HG03066 (cell line): Measurements from ENCODE around the gene DNAH6.

Experiments
- ATAC-seq: cut with Tn5 transposase; IDR thresholded peaks from one replicate; pipeline ENCODE4 v1.9.1; 2021; ENCODE audit warnings: low read depth; ENCODE audit not compliant: unreplicated experiment

The DNAH6 gene

DNA sequence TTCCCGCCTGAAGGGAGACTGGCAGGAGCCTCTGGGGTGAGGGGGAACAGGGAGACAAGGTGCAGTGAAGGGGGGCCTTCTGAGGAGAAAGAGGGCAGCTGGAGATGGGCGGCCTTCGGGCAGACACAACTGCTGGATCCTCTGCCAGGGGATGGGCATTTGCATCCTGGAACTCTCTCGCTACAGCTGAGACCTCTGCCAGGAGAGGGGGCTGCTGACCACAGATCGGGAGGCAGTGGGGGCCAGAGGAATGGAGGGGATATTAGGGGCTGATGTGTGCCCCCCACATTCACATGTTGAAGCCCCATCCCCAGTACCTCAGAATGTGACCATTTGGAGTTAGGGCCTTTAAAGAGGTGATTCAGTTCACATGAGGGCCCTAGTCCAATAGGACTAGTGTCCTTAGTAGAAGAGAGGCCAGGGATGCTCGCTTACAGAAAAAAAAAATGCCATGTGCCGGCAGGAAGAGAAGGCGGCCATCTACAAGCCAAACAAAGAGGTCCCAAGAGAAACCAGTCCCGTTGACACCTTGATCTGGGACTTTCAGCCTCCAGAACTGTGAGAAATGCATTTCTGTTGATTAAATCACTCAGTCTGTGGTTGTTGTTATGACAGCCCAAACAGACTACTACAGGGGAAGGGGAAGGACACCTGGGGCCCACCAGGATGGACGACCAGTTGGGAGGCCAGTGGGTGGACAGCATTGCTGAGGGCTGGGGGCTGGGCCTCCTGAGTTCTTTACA is 314.6 kb downstream of the DNAH6 start:
- no peak for ATAC-seq

DNA sequence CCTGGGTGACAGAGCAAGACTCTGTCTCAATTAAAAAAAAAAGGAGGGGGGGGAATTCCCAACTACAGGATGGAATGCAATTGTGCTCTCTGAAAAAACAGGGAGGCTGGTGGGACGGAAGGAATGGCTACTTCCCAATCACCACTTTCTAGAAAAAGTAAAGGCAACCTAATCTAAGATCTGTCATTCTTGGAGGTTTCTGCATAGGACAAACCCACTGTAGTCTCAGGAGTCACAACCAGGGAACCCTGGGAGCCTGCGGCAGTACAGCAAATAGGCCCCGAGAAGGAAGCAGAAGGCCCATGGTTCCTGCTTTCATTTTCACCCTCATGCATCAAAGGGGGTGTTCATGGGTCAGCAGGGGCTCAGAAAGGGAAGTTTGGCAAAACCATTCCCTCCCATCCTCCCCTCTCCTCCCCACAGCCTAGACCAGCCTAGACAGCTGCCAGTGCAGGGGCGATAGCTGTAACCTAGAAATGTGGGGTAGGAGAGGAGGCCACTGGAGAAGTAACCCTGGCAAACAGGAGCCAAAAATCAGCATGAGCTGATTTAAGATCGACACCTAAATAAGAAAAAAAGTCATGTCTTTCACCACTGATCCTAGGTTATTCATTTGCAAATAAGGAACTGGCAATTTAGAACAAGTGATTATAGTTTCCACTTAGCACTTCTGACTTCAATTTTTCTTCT is 316.6 kb downstream of the DNAH6 start:
- peak; percentile 81 for ATAC-seq

DNA sequence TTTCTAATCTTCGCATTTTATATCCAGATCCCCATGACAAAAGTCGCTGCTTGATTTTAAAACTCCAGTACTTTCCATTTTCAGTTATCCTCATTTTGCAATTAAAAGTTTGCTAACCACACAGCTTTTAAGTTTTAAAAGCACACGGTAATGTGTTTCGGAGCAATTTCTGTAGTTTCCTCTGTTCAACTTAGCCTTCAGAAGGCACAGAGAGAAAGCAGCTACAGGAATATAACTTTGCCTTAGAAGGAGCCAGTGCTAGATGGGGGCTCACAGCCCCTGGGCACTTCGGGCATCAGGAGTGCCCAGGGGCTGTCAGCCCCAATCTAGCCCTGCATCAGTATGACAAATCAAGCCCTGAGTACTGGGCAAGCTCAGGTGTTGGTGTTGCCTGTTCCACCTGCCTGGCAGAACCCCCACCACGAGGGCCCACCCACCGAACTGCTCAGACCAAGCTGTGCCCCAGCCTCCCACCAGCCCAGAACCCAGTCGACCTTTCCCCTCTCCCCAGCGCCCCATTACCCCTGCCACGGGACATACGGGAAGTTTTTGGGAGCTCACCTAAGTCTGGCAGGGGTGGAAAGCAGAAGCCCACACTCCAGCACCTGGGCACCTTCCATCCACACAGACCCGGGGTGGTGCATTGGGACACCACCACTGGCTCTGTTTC is 317.3 kb downstream of the DNAH6 start:
- no peak for ATAC-seq

DNA sequence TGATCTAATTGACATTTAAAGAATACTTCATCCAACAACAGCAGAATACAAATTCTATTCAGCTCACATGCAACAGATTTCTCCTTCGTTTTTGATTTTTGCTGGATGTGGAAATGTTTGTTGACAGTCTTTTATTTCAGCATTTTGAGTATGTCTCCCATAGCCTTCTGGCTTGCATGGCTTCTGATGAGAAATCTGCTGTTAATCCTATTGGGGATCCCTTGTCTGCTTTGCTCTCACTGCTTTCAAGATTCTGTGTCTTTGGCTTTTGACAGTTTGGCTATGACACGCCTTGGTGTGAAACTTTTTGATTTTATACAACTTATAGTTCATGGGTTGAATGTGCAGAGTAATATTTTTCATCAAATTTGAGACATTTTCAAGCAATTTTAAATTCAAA is 319.9 kb downstream of the DNAH6 start:
- no peak for ATAC-seq

DNA sequence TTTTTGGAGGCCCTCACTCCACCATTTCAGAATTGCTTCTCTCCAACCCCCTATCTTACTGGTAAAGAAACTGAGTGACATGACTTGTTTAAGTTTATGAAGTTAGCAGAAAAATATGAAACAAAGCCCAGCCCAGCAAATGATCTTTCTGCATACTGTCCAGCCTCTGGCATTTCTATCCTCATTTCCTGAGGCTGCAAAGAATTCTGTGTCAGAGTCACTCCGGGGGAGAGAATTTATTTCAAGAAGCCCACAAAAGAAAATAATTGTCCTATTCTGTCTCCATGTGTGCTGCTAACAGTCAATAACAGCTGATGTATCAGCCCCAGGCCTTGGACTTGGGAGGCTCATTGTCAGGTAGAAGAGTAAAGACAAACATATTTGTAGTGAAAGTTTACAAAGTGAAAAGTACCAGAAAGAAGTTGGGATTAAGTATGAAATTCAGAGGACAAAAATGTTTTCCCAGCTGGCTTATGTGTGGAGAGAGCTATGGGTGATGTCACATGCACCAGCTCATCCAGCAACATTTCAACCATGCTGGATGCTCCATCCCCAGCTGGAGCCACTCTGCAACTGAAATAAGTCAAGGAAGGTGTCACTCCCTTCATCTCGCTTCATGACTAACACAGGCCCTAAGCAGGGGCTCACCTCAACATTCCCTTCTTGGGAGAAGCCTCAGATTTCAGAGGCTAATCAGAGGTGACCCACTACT is 322.3 kb downstream of the DNAH6 start:
- no peak for ATAC-seq

DNA sequence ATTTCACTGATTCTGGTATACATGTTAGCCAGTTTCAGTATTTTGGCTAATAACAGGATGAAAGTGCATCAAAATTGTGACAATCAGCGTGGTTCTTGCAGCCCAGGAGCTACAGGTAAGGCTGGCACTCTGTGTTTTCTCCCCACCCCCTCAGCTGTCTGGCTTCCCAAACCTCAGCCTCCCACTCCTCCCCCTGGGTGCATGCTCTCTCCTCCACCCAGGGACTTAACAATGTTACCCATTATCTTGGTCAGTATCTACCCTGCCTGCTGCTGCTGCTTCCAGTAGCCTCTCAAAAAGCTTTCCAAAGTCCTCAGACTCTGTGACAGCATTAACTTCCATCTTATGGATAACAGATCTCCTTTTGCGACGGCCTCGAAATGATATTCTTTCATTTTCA is 323.6 kb downstream of the DNAH6 start:
- ATAC-seq, result no peak

DNA sequence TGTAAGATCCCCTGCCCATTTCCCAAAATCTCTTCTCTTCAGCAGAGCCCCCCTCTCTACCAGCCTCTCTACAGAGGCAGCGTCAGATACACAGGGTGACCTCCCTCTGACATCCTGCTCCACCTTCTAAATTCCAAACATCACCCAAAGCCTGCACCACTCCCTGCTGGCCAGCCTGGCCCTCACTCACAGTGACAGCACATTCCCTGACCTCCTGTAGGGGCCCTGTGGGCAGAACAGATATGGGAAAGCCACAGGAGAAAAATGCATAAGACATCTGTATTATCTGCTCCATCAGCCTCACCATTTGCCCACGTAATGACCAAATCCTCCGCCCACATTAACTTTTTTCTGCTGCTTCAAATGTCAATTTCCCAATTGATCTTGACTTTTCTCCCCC is 324.0 kb downstream of the DNAH6 start:
- no peak for ATAC-seq

DNA sequence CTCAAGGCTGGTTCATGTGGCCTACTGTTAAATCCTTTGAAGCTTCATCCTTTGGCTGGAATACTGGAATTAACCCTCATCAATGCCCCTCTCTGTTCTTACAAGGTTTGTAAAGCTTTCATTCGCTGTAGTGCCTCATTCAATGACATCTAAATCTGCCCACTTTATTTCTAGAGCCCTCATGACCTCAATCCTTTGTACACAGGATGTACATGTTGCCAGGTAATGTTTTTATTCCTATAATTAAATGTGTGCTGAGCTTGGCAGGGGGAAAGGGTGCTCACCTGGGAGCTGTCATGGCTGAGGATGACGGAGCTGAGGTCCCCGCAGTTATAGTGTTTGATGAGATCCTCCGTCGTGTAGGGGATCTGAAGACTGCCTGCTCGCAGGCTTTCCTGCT is 325.3 kb downstream of the DNAH6 start:
- ATAC-seq, result no peak

DNA sequence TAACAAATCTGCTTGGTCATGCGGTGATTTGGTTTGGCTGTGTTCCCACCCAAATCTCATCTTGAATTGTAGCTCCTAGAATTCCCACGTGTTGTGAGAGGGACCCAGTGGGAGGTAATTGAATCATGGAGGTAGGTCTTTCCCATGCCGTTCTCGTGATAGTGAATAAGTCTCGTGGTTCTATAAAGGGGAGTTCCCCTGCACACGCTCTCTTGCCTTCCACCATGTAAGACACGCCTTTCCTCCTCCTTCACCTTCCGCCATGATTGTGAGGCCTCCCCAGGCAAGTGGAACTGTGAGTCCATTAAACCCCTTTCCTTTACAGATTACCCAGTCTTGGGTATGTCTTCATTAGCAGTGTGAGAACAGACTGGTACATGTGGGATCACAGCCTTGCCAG is 327.8 kb downstream of the DNAH6 start:
- ATAC-seq, result no peak

DNA sequence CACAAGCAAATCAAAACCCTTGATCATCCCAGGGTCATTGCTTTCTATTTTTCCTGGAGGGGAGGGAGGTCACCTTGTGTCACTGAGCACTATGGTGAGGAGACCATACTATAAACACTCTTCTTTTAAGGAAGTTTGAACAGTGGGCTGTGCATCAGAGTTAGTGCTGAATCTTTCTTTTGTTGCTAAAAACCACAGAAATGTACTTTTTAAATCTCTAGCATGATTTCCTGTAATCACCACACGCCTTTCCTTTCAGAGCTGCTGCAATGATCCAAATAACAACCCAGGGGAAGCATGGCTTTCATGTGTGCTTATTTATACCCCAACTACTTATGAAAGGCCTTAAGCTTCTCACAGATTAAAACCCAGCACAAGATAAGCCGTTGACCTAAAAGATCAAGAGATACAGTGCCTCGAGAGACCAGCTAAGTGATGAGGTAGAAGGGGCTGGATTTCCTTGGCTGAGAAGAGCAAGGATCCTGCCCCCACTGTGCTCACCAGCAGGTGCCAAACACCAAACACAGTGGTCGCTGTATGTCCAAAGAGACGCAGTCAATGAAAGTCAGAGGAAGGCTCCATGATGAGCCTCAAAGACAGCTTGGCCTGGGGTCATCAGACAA is 329.9 kb downstream of the DNAH6 start:
- ATAC-seq, result no peak

DNA sequence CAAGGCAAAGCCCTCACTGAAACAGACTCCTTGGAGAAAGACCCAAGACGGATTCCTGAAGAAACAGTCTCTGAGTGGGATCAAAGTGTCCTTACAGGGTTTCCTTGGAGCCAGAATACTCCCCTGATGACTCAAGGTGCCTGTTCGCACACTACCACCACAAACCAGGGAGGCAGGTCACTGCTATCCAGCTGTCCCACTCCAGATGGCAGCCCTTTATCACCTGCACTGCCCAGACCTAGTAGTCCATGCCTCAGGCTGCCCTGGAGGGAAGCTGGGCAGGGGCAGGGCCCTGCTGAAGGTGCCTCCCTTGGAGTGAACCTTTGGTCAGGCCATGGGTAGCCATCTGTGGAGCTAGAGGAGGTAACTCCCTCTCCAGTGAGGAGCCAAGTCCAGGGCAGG is 330.4 kb downstream of the DNAH6 start:
- ATAC-seq, result no peak

DNA sequence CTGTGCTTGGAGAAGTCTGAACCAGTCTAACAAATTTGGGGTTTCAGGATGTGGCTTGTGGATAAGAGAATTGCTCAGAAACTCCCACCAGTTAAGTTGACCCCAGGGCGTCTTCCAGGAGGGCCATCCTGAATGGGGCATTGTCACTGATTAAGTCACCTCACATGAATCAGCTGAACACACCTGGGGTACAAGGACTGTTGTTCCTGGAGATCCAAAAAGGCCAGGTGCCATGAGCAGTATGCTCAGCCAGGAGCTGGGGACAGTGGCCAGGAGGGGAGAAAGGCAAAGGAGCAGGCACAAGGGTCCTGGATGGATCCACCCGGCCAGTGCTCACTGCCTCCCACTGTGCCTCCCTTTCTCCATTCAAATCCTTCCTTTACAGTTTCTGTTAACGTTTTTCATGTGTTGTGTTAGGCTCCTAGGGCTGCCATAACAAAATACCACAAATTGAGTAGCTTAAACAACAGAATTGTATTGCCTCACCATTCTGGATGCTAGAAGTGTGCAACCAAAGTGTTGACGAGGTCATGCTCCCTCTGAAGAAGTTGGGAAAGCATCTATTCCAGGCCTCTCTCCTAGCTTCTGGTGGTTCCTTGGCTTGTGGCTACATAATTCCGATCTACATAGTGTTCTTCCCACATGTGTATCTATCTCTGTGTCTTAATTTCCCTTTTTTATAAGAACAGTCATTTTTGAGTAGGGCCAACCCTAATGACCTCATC is 331.2 kb downstream of the DNAH6 start:
- no peak for ATAC-seq

DNA sequence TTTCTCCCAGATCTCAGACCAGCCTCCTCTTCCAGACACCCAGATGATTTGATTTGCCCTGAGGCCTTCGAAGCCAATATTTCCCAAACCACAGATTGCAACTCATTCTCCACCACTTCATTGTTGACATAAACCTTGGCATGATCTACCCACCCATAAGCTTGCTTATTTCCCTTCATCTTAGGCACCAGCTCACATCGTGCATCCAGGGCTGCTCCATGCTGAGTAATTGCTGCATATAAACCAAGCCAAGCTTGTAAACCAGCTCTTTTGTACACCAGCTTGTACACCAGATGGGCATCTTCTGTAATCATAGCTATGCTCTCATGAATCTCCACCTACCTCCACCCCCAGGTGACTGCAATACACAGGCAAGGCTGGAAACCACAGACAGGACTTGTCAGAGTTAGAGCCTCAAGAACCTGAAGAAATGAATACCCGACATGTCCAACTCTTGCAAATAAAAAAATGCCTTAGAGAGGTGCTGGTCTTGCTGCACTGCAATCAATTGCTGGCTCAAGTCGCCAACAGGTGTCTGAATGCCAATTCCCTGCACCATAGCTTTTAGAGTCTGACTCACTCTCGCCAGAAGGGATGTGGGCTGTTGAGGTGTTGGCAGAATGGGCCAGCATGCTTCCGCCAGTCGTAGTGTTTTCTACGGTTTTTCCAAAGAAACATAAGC is 333.1 kb downstream of the DNAH6 start:
- no peak for ATAC-seq

DNA sequence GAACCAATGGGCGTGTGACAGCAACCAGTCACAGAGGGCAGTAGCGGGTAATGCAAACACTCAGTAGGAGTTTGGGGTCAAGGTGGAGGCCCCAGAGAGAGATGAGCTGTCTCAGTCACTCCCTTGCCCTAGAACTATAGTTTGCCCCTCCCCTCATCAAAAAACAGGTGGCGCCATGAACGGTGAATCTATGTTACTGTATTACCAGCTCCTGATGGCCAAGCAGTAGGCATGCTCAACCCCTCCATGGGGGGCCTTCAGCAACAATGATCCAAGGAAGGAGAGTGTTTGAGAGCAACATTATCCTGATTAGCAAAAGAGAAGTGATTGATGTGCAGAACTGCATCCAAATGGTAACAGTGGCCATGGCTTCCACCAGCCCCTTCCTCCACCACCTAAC is 334.2 kb downstream of the DNAH6 start:
- no peak for ATAC-seq

DNA sequence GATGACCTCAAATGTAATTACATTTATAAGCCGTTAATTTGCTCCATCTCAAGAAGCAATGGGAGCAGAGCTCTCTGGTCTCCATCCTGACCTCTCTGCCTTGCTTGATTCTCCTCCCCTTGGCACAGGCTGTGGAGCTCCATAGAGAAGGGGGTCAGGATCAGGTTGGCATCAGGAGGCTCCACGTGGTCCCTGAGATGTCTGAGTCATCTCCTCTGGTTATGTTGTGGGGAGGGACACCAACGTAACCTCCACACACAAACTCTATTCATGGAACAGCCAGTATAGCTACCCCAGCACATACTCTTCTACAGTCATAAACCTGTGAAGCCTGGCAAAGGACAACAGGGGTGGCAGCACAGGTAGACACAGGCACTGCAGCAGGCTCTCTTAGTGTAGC is 335.6 kb downstream of the DNAH6 start:
- ATAC-seq, result no peak

DNA sequence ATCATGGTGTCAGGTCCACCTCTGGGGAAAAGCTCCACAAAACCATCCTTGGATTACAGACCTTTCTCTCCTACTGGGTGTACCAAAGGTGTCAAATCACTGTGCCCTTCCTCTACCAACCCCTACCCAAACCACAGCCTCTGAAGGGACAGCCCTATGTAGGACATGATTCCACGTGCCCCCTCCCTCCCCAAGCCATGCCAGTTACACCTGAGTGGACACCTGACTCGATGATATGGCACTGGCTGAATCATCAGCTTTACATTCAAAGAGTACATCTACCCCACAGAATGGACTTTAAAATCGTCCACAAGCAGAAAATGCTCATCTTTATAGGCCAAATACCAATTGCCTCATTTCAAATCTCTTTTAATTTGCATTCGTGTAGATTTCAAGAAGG is 338.6 kb downstream of the DNAH6 start:
- ATAC-seq, result no peak

DNA sequence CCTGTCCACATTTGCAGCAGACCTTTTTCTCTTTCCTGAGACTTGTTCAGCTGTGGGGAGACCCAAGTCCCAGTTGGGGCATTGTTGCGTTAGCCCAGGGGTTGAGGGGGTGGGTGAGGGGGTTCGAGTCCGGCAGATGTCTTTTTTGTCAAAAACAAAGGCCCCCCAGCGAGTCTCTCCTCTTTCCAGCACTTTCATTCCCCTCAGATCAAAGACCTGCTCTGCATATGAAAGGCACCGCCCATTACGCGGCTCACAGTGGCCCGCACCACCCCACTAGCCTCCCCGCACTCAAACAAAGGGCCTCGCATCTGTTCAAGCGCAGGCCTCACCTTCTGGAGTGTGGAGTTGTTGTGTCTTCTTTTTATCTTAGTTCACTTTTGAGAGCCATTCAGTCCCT is 339.4 kb downstream of the DNAH6 start:
- no peak for ATAC-seq

DNA sequence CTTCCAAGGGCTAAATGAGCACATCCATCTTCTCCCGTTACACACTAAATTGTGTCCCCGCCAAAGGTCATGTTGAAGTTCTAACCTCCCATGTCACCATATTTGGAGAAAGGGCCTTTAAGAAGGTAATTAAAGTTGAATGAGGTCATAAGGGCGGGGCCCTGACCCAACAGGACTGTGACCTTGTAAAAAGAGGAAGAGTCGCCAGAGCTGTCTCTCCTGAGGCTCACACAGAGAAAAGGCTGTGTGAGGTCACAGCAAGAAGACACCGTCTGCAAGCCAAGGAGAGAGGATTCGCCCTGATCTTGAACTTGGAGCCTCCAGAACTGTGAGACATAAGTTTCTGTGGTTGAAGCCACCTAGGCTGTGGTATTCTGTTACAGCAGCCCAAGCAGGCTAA is 340.5 kb downstream of the DNAH6 start:
- ATAC-seq, result peak; percentile 54

DNA sequence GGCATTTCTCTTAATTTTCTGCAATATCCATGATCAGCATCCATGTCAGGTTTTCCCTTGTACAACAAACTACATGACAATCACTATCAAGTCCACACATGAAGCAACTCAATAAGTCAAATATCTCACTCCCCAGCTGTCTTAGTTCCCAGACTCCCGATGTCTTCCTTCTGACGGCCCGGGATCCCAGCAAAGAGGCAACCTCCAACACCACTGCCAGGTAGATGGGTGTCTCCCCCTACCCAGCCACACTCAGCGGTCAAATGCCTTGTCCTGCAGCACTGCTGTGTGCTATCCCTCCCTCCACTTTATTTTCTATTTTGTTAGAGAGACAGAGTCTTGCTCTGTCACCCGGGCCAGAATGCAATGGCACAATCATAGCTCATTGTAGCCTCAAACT is 341.3 kb downstream of the DNAH6 start:
- no peak for ATAC-seq

DNA sequence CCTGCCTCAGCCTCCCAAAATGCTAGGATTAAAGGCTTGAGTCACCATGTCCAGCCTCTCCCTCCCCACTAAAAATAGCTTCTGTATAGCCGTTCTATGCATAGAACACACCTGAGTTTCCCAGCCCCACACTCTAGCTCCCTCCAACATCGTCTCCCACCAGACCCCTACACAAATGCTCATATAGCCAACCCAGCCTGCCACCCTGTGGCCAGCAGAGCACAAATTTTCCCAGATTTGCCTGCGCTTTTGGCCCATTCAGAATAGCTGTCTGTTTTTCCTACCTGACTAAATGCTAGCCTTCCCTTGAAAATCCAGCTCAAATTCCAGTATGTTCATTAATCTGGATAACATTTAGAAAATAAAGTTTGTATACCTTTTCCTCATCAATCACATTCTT is 341.8 kb downstream of the DNAH6 start:
- ATAC-seq, result no peak
